ENCODE measurements around the gene GAL3ST3. TPM values are rescaled to one million over a fixed set of nuclear protein-coding genes. Genes with fewer than 3 reads are reported as not detected.

The GAL3ST3 gene
- total RNA-seq, 1 donor from 2014 or later = 0.61 TPM

DNA sequence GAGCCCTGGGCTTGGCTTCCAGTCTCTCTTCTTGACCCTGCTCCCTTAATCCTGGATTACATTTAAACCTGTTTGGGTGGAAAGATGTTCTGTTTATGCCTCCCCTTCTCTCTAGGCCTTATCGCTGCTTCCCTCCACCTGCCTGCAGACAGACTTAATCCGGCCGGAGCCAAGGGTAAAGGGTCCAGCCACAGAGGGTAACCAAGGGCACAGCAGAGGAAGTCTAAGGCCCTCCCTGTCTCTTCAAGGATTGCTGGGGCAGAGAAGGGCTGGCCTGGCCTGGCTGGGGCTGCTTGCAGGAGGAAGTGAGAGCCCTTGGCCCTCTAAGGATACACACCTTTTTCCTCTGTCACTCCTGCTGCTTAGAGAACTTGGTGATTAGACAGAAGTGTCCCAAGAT lies 2.1 kb downstream of the GAL3ST3 start:
- Histone ChIP-seq H3K4me2 (ENCODE audit: low read length) (no peak overlapping the region), H3K9ac (ENCODE audit: low read length) (no peak overlapping the region), H3K9me3 (ENCODE audit: insufficient read depth, low read depth, low read length) (no peaks in the 10 kb centered on the region), H2AFZ (ENCODE audit: low read depth, low read length) (no peak overlapping the region), H3K27me3 (ENCODE audit: insufficient read depth, low read length) (peaks cover 3% of the 10 kb centered on the region), H3K4me3 (ENCODE audit: insufficient read depth, low read depth, low read length) (no peak overlapping the region), H4K20me1 (ENCODE audit: insufficient read depth, low read length) (no peaks in the 10 kb centered on the region), H3K36me3 (ENCODE audit: insufficient read depth, low read length) (no peaks in the 10 kb centered on the region), H3K27ac (ENCODE audit: low read depth, low read length) (no peak overlapping the region), H3K79me2 (ENCODE audit: insufficient read depth, low read length) (no peaks in the 10 kb centered on the region), H3K4me1 (ENCODE audit: insufficient read depth, low read length) (peaks cover 17% of the 10 kb centered on the region)
- no peak overlapping the region for H3K4me3 Mint-ChIP-seq (ENCODE audit: unreplicated experiment)
- H3K36me3 Mint-ChIP-seq (ENCODE audit: low read depth, unreplicated experiment) = peaks cover 2% of the 10 kb centered on the region
- FAIRE-seq (no peak), DNase-seq (ENCODE audit: low read depth) (no peak)
- peaks cover 9% of the 10 kb centered on the region for H3K27me3 Mint-ChIP-seq (ENCODE audit: low read depth, unreplicated experiment)
- H3K4me1 Mint-ChIP-seq (ENCODE audit: low read depth, unreplicated experiment) = peaks cover 9% of the 10 kb centered on the region
- H3K9me3 Mint-ChIP-seq (ENCODE audit: unreplicated experiment) = no peaks in the 10 kb centered on the region
- H3K27ac Mint-ChIP-seq (ENCODE audit: unreplicated experiment) = no peak overlapping the region
- TF ChIP-seq, protein P1, sequence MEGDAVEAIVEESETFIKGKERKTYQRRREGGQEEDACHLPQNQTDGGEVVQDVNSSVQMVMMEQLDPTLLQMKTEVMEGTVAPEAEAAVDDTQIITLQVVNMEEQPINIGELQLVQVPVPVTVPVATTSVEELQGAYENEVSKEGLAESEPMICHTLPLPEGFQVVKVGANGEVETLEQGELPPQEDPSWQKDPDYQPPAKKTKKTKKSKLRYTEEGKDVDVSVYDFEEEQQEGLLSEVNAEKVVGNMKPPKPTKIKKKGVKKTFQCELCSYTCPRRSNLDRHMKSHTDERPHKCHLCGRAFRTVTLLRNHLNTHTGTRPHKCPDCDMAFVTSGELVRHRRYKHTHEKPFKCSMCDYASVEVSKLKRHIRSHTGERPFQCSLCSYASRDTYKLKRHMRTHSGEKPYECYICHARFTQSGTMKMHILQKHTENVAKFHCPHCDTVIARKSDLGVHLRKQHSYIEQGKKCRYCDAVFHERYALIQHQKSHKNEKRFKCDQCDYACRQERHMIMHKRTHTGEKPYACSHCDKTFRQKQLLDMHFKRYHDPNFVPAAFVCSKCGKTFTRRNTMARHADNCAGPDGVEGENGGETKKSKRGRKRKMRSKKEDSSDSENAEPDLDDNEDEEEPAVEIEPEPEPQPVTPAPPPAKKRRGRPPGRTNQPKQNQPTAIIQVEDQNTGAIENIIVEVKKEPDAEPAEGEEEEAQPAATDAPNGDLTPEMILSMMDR (IDR thresholded peaks at IDR 0.05; ENCODE audit: insufficient read depth, low read depth, low read length) = no peak
- no peak for TF ChIP-seq EZH2 (IDR thresholded peaks at IDR 0.05; ENCODE audit: insufficient read depth, low read length)

DNA sequence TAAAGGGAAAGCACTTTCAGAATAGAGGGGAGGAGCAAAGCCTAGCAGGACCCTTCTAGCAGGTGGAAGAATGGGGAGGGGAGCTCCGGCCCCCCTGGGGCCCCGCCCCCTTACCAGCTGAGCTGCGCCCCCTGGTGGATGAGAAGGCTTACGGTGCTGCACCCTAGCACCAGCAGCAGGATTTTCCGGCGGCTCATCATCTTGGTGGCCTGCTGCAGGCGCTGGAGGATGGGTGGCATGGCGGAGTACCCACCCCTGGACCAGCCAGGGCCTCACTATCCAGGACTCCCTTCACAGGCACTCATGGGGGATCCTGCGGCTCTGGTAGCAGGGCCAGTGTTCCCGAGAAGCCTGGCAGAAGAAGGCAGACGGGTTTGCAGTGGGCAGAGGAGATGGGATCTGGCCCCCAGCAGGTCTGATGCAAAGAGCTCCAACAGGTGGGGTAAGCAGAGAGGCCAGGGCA lies 3.8 kb downstream of the GAL3ST3 start:
- H3K79me2 ChIP-seq (ENCODE audit: insufficient read depth, low read length) = no peaks in the 10 kb centered on the region
- Mint-ChIP-seq H3K27ac (ENCODE audit: unreplicated experiment) (no peak overlapping the region), H3K36me3 (ENCODE audit: low read depth, unreplicated experiment) (no peaks in the 10 kb centered on the region), H3K9me3 (ENCODE audit: unreplicated experiment) (no peaks in the 10 kb centered on the region), H3K4me1 (ENCODE audit: low read depth, unreplicated experiment) (no peaks in the 10 kb centered on the region), H3K4me3 (ENCODE audit: unreplicated experiment) (no peak overlapping the region), H3K27me3 (ENCODE audit: low read depth, unreplicated experiment) (peaks cover 12% of the 10 kb centered on the region)
- H3K27me3 ChIP-seq (ENCODE audit: insufficient read depth, low read length) = peaks cover 5% of the 10 kb centered on the region
- peak; percentile 36 for DNase-seq (ENCODE audit: low read depth)
- no peaks in the 10 kb centered on the region for H3K9me3 ChIP-seq (ENCODE audit: insufficient read depth, low read depth, low read length)
- H4K20me1 ChIP-seq (ENCODE audit: insufficient read depth, low read length) = no peaks in the 10 kb centered on the region
- no peaks in the 10 kb centered on the region for H3K36me3 ChIP-seq (ENCODE audit: insufficient read depth, low read length)
- FAIRE-seq = no peak
- H3K9ac ChIP-seq (ENCODE audit: low read length) = no peak overlapping the region
- H3K4me3 ChIP-seq (ENCODE audit: insufficient read depth, low read depth, low read length) = no peak overlapping the region
- peak overlapping the region; percentile 21 for H2AFZ ChIP-seq (ENCODE audit: low read depth, low read length)
- H3K4me2 ChIP-seq (ENCODE audit: low read length) = no peak overlapping the region
- H3K27ac ChIP-seq (ENCODE audit: low read depth, low read length) = no peak overlapping the region
- no peak for TF ChIP-seq EZH2 (IDR thresholded peaks at IDR 0.05; ENCODE audit: insufficient read depth, low read length)
- TF ChIP-seq, protein P1 (IDR thresholded peaks at IDR 0.05; ENCODE audit: insufficient read depth, low read depth, low read length) = peak; percentile 66
- H3K4me1 ChIP-seq (ENCODE audit: insufficient read depth, low read length) = peaks cover 10% of the 10 kb centered on the region

DNA sequence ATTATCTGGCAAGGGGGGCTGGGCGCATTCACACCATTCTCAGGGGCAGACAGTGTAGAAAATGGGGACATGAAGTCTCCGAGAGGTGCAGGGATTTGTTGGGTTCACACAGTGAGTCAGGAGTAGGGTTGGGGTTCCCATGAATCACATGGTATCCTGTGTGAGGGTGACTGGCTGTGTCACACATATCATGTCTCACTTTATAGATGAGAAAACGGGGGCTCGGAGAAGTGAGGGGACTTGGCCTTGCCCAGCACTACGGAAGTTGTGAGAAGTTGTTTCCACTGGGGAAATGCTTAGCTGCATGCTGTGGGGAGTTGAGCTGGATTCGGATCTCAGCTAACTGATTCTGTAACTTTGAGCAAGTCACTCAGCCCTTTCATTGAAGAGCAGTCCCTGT lies 4.2 kb downstream of the GAL3ST3 start:
- Histone ChIP-seq H3K9me3 (ENCODE audit: insufficient read depth, low read depth, low read length) (no peaks in the 10 kb centered on the region), H3K27me3 (ENCODE audit: insufficient read depth, low read length) (peaks cover 5% of the 10 kb centered on the region), H3K4me3 (ENCODE audit: insufficient read depth, low read depth, low read length) (no peak overlapping the region), H3K36me3 (ENCODE audit: insufficient read depth, low read length) (no peaks in the 10 kb centered on the region), H3K9ac (ENCODE audit: low read length) (no peak overlapping the region), H3K4me1 (ENCODE audit: insufficient read depth, low read length) (peaks cover 10% of the 10 kb centered on the region), H3K27ac (ENCODE audit: low read depth, low read length) (no peak overlapping the region), H3K4me2 (ENCODE audit: low read length) (no peak overlapping the region), H4K20me1 (ENCODE audit: insufficient read depth, low read length) (no peaks in the 10 kb centered on the region), H2AFZ (ENCODE audit: low read depth, low read length) (no peak overlapping the region), H3K79me2 (ENCODE audit: insufficient read depth, low read length) (no peaks in the 10 kb centered on the region)
- no peaks in the 10 kb centered on the region for H3K9me3 Mint-ChIP-seq (ENCODE audit: unreplicated experiment)
- DNase-seq (ENCODE audit: low read depth) (no peak), FAIRE-seq (no peak)
- H3K36me3 Mint-ChIP-seq (ENCODE audit: low read depth, unreplicated experiment) = no peaks in the 10 kb centered on the region
- no peak for TF ChIP-seq EZH2 (IDR thresholded peaks at IDR 0.05; ENCODE audit: insufficient read depth, low read length)
- TF ChIP-seq, protein P1 (IDR thresholded peaks at IDR 0.05; ENCODE audit: insufficient read depth, low read depth, low read length) = no peak
- H3K27me3 Mint-ChIP-seq (ENCODE audit: low read depth, unreplicated experiment) = peaks cover 12% of the 10 kb centered on the region
- H3K4me1 Mint-ChIP-seq (ENCODE audit: low read depth, unreplicated experiment) = no peaks in the 10 kb centered on the region
- H3K4me3 Mint-ChIP-seq (ENCODE audit: unreplicated experiment) = no peak overlapping the region
- no peak overlapping the region for H3K27ac Mint-ChIP-seq (ENCODE audit: unreplicated experiment)
